GM19025 (cell line): ENCODE results near the gene BTBD8.

Source experiments
- ATAC-seq: cut with Tn5 transposase; IDR thresholded peaks from one replicate; pipeline ENCODE4 v1.9.1; 2021; ENCODE audit warnings: mild to moderate bottlenecking, low read depth, moderate library complexity; ENCODE audit not compliant: unreplicated experiment

BTBD8 gene

GRCh38 chr1:92087542-92087941, 7.4 kb downstream of the BTBD8 start:
- no peak for ATAC-seq

- ATAC-seq: no peak
Observed at GRCh38 chr1:92091625-92092024, 11.5 kb downstream of the BTBD8 start.

GRCh38 chr1:92094090-92094489, 13.9 kb downstream of the BTBD8 start:
- ATAC-seq: no peak

- no peak for ATAC-seq
Observed at GRCh38 chr1:92094595-92094994, 14.4 kb downstream of the BTBD8 start.

DNA sequence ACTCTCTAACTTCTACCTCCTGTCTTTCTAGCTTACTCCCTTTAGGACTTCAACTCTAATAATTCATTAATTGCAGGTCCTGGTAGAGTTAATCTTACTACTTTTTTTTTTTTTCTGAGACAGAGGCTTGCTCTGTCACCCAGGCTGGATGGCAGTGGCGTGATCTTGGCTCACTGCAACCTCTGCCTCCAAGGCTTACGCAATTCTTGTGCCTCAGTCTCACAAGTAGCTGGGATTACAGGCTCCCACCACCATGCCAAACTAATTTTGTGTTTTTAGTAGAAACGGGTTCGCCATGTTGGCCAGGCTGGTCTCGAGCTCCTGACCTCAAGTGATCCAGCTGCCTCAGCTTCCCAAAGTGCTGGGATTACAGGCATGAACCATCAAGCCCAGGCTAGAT, 15.7 kb downstream of the BTBD8 start:
- ATAC-seq: no peak

DNA sequence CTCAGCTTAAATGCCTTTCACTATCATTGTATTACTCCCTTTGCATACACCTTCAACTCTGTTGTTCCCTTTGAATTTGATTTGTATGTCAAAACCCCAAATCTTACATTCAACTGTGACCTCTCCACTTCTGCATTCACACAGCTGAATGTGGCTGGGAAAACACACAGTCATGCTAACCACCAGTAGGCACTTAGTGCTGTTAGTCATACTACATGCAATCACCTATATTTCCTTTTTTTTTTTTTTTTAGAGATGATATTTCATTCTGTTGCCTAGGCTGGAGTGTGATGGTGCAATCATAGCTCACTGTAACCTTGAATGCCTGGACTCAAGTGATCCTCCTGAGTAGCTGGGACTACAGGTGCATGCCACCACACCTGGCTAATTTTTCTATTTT, 16.2 kb downstream of the BTBD8 start:
- ATAC-seq: no peak

DNA sequence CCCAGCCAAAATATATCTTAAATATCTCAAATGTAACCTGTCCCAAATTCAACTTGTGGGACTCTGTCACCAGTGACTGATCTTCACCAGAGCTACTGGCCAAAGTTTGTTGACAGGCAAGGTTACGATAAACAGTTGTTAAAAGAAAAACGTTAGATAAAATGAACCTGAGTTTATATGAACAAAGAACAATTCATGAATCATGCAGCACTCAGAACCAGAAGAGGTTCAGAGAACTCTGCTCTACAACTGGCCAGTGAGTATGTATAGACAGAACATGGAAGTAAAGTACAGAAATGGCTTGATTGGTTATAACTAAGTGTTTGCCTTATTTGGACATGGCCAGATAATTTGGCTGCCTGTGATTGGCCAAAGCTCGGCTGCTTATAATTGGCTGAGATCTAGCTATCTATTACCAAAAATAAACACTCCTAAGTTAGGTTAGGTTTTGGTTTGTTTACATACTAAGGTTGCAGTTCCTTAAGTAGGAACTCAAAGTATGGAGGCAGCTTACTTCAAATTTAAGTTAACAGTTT, 25.5 kb downstream of the BTBD8 start:
- ATAC-seq: no peak

GRCh38 chr1:92108631-92109030, 28.5 kb downstream of the BTBD8 start:
- no peak for ATAC-seq

GRCh38 chr1:92117526-92117925, 37.4 kb downstream of the BTBD8 start:
- no peak for ATAC-seq

GRCh38 chr1:92118826-92119225, 38.7 kb downstream of the BTBD8 start:
- no peak for ATAC-seq

GRCh38 chr1:92123868-92124267, 43.7 kb downstream of the BTBD8 start:
- ATAC-seq: no peak

DNA sequence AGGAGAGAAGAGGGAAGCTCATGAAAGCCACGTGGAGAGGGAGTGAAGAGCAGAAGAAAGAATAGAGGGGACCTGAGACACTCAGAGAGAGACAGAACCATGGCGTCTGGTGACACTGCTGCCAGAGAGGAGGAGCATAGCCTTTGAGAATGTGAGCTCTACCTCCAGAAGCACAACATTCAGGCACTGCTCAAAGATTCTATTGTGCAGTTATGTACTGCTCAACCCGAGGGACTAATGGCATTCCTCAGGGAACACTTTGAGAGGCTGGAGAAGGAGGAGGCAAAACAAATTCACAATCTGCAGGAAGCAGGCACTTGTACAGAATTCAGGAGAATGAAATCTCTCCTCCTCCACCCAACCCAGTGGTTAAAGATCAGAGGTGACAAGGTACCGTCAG, 45.1 kb downstream of the BTBD8 start:
- ATAC-seq: no peak

- no peak for ATAC-seq
Observed at GRCh38 chr1:92126088-92126487, 45.9 kb downstream of the BTBD8 start.

DNA sequence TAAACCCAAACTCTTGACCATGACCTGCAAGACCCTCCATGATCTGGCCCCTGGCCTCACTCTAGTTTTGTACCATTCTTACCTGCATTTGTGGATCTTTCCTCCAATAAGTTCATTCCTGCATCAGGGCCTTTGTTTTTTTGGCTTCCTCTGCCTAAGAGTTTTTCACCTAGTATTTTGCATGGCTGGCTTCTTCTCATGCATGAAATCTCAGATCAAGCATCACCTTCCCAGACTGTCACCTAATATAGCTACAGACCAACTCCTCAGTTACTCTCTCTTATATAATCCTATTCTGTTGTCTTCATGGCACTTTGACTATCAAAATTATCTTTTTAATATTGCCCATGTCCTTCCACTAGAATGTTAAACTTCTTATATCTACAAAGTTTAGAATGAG, 54.2 kb downstream of the BTBD8 start:
- no peak for ATAC-seq

GRCh38 chr1:92136341-92136740, 56.2 kb downstream of the BTBD8 start:
- ATAC-seq: no peak

DNA sequence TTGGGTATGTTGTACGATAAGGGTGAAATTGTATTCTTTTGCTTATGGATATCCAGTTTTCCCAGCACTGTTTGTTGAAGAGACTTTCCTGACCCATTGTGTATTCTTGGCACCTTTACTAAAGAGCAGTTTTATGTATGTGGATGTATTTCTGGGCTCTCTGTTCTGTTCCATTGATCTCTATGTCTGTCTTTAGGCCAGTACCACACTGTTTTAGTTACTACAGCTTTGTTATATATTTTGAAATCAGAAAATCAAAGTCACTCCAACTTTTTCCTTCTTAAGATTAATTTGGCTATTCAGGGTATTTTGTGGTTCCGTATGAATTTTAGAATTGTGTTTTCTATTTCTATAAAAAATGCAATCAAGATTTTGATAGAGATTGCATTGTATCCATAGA, 74.8 kb downstream of the BTBD8 start:
- no peak for ATAC-seq

DNA sequence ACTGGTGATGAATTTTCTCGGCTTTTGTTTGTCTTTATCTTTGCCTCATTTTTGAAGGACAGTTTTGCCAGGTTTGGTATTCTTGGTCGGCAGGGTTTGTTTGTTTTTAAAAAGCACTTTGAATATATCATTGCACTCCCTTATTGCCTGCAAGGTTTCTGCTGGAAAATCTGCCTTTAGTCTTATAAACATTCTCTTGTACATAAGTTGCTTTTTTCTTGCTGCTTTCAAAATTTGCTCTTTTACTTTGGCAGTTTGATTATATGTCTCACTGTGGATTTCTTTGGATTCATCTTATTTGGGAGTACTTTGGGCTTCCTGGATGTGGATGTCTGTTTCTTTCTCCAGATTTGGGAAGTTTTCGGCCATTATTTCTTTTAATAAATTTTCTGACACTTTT, 79.4 kb downstream of the BTBD8 start:
- ATAC-seq: no peak

DNA sequence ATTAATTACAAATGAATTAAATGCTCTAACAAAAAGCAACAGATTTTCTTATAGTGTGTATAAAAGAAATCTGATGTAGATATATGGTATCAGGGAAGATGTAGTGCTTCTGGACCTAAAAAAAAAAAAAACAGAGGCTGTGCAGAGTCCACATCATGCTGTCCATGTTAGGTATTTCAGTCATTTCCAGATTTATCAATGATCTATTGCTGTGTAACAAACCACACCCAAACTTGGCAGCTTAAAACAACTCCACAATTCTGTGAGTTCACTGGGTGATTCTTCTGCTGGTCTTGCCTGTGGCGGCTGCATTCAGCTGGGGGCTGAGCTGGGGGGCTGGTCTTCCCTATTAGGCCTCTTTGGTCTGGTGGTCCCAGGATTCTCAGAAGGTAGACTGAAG, 85.2 kb downstream of the BTBD8 start:
- ATAC-seq: no peak

GRCh38 chr1:92167151-92167550, 87.0 kb downstream of the BTBD8 start:
- no peak for ATAC-seq

DNA sequence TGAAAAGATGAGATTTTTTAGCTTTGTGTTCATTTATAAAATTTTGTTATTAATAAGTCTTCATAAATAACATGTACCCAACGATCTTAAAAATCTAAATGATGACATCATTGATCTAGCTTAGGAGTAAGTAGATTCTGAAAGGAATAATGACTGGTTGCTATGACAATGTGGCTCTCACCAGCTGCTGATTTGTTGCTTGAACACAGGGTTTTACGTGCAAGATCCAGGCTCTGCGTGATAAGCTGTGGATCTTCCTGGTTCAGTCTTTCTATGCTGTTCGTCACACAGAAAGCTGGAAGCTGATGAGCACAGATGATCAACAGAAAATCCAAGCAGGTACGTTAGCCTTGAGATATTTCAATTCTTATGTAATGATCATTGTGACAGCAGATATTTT, 88.5 kb downstream of the BTBD8 start:
- no peak for ATAC-seq

GRCh38 chr1:92169214-92170005, 89.3 kb downstream of the BTBD8 start:
- no peak for ATAC-seq

- no peak for ATAC-seq
Observed at GRCh38 chr1:92184632-92185031, 104.5 kb downstream of the BTBD8 start.
